Suppressor macrophage (primary cell): ENCODE results near the gene HNRNPA3.
"Not testable (repeated sequence)": the region's sequence is repeated elsewhere in the genome, so short reads cannot be mapped to it uniquely, and the experiment has no call there.

Source experiments
- DNase-seq, 4 experiments: peaks; one replicate each; pipeline ENCODE4 v3.0.0-alpha.2; 2020 to 2022
- total RNA-seq, 17 experiments: gene quantifications; one replicate each; lab custom pipeline; 2026; ENCODE audit warnings: mixed read lengths in 6 of 17, inconsistent platforms in 3 of 17; lab: John Stamatoyannopoulos, UW

The HNRNPA3 gene
- 25.6 to 144 (median 68.5) reads per million in 17 experiments for total RNA-seq

GRCh38 chr2:177212106-177212890 lies at the start of gene HNRNPA3:
Gene HNRNPA3 (plus strand): TSS chr2:177212794. CDS start chr2:177212800, 6 bp downstream.
- DNase-seq = peak; percentile 100

DNA sequence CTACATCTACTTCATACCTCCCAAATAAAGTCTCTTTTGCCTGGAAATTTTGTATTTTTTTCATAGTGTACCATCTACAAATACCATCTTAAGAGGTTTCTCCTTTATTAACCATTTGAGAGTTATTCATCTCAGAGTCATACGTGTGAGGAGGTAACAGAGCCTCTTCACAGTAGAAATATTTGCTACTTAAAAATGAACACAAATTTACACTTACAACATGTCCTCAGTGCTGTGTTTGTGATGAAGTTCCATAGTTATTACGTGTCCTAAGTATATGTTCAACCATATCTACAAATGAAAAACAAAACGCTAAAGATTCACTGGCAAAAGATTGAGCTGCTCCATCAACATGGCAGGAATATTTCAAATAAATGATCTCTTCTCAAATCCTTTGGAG lies 48.5 kb upstream of the HNRNPA3 start:
- no peak for DNase-seq

- DNase-seq = peak; percentile 86 to 93 (median 89)
Observed at GRCh38 chr2:177164584-177165052, 48.0 kb upstream of the HNRNPA3 start.

DNA sequence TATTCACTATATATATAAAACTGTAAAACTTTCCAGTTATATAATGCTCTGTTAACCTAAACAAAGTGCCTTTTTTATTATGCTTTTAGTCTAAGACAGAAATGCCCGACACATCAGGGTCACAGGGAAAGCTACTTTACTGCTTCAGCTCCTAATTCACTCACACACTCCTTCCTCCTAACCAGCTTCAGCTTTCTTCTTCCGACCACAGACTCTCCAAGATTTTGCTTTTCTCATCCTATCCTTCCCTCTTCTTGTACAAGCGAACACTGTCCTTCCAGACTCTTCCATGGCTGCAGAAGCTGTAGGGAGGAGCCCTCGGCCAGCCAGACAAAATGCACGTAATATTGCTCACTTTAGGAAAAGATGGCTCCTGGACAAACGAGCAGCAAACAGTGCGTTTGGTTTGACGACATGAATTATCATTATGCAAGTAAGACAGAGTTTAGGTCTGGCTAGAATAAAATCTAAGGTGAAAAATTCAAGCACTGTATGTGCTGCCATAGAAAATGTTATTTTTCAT lies 47.5 kb upstream of the HNRNPA3 start:
- peak; percentile 59 to 72 (median 68) for DNase-seq

GRCh38 chr2:177165721-177166711 lies 46.6 kb upstream of the HNRNPA3 start:
- DNase-seq = peak; percentile 56 to 85 (median 71)

GRCh38 chr2:177169810-177170514 lies 42.6 kb upstream of the HNRNPA3 start:
- DNase-seq = peak in 3 of 4 experiments; percentile 10 to 56 (median 42)

DNA sequence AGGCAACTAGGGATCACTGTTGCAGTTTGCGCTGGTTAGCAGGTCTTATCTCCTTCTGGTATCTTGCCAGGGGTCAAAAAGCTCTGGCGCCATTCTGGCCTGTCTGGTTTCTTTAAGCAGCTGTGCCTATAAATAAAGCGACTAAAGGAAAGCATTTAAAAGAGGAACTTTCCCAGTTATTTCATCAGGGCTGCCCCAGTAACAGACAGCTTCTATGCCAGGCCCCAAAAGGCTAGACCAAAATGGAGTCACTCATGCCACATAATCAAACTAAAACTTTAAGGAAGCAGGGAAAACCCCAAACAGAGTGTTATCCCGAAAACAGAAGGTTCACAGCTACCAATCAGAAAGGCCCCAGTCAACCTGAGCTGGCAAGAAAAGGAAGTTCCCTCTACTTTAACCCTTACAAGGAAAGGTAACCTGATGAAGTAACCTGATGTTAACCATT lies 41.2 kb upstream of the HNRNPA3 start:
- DNase-seq = peak; percentile 65 to 92 (median 80)

DNA sequence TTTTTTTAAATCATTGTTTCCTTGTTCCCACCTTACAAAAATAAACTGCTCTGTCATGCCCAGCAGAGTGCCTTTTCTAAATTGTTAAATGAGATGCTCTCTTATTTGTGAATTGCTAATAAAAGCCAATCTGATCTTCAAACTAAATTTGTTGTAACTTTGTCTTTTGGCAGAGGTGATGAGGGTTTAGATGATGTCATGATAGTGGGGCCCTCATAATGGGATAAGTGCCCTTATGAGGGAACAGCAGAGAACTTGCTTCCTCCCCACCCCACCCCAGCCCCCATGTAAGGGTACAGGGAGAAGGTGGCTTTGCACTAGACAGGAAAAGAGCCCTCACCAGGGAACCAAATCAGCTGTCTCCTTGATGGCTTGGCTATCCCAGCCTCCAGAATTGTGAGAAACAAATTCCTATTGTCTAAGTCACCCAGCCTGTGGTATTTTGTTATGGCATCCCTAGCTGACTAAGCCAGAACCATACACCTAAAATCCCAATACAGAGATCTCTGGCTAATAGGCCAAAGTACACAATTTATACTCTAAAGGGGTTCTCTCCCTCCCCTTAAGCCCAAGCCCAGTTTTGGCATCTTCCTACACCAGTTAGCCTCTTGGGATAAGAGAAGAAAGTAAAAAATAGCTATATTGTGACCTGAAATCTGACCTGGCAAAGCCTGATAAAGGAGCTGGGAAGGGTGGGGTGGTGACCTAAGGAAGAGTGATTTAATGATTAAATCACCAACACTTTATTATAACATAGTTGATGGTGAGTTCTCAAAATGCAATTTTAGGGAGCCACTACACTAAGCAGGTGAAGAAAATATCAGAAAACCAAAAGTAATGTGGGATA lies 40.3 kb upstream of the HNRNPA3 start:
- DNase-seq = no peak

DNA sequence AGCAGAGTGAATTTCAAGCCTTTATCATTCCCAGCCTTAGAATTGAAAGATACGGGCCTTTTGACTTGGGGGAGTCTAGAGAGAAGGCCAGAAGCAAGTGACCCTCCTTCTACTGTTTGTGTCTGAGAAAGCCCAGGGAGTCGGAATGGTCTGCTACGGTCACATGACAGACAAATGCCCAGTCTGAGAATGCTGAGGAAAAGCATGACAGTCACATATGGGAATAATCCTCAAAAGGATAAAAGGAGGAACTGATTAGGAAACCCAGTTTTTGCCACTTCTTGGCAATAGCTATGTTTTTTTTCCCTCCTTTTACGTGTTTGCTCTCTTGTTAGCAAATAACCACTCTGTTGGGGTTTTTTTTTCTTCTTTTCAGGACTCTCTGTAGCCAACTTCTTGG lies 38.1 kb upstream of the HNRNPA3 start:
- peak; percentile 15 to 52 (median 30) for DNase-seq

DNA sequence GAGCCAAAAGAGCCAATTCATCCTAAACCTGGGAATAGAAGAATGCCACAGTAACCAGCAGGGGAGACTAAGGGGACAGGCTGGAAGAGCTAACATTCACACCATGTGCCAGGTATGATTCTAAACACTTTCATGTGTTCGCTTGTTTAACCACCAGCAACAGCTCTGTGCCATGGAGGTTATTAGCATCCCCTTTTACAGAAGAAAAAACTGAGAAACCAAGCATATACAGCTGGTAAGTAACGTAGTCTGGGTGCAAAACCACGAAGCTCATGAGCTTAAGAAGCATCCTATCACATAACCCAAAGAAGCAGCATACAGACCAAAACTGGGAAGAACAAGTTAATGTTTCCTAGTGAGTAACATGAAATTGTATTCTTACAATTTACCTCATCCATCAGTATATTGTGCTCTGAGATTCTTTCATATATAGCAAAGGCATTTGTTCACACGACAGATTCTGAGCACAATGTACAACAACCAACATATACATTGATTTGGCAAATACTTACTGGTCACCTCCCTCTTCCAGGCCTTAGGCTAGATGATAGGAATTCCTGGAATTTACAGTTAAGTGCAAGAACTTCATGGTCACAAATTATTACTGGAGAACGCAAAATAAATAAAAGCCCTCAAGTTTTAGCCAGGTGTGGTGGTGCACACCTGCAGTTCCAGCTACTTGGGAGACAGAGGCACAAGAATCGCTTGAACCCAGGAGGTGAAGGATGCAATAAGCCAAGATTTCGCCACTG lies 36.5 kb upstream of the HNRNPA3 start:
- DNase-seq = no peak

GRCh38 chr2:177178797-177179196 lies 33.8 kb upstream of the HNRNPA3 start:
- DNase-seq = no peak

DNA sequence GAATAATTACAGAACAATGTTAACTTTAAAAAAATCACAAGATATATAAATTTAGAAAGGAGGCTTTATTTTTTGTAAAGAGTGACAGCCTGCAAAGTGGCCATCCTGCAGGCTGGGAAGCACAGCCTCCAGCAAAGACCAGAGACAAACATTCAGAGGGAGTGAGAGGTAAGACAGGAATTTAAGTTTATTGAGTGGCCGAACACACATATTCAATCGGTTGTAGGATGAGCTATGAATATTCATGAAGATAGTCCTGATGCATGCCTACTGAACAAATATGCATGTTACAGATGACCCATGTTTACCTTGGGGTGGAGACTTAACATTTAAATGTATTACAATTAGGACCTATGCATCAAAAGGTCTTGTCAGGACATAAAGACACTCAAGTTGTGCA lies 33.4 kb upstream of the HNRNPA3 start:
- DNase-seq = no peak

DNA sequence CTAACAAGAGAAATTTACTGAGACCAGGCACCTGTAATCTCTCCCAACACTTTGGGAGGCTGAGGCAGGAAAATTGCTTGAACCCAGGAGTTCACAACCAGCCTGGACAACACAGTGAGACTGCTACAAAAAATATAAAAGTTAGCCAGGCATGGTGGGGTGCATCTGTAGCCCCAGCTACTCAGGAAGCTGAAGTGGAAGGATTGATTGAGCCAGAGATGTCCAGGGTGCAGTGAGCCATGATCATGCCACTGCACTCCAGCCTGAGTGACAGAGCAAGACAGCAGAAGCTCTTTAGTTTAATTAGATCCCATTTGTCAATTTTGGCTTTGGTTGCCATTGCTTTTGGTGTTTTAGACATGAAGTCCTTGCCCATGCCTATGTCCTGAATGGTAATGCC lies 32.9 kb upstream of the HNRNPA3 start:
- not testable (repeated sequence) for DNase-seq

- no peak for DNase-seq
Observed at GRCh38 chr2:177180269-177181000, 32.2 kb upstream of the HNRNPA3 start.

- no peak for DNase-seq
Observed at GRCh38 chr2:177183860-177184259, 28.7 kb upstream of the HNRNPA3 start.

- DNase-seq = no peak
Observed at GRCh38 chr2:177184606-177185005, 28.0 kb upstream of the HNRNPA3 start.

GRCh38 chr2:177186038-177186437 lies 26.6 kb upstream of the HNRNPA3 start:
- not testable (repeated sequence) for DNase-seq

GRCh38 chr2:177187631-177188312 lies 24.8 kb upstream of the HNRNPA3 start:
- DNase-seq = no peak
